Mucosa of descending colon (tissue), 3 donors: Measurements from ENCODE around the gene UQCR11. TPM values are rescaled to one million over a fixed set of nuclear protein-coding genes. Genes with fewer than 3 reads are reported as not detected.

Experiments used
- ATAC-seq: fragments of 200-7000 bp; cut with Tn5 transposase; one replicate; pipeline ENCODE4 v1.9.1; 2020; ENCODE audit warnings: mild to moderate bottlenecking, moderate library complexity
- DNase-seq, 3 donors: peaks; one replicate each; pipeline ENCODE4 v3.0.0-alpha.2; 2020
- H3K36me3 ChIP-seq: fragments of 200-600 bp; one replicate; pipeline ENCODE4 v1.8.0; 2021; ENCODE audit warnings: low read depth, mild to moderate bottlenecking
- H3K4me1 ChIP-seq: fragments of 200-600 bp; one replicate; pipeline ENCODE4 v1.8.0; 2021; ENCODE audit warnings: low read depth, mild to moderate bottlenecking
- H3K4me3 ChIP-seq: fragments of 200-600 bp; one replicate; pipeline ENCODE4 v1.8.0; 2021; ENCODE audit warnings: mild to moderate bottlenecking
- H3K9me3 ChIP-seq: fragments of 200-600 bp; one replicate; pipeline ENCODE4 v1.8.0; 2021; ENCODE audit warnings: mild to moderate bottlenecking
- intact Hi-C, 2 donors: fragments of 100-400 bp; cut with DNase I in 1 of 2; cut with micrococcal nuclease in 1 of 2; formaldehyde crosslinking; loops; one replicate each; pipeline versions ENCODE4 v1.11.0 to v1.11.1; 2022; cut with DNase I, micrococcal nuclease
- total RNA-seq, 3 donors: library from RNA; stranded (reverse); fragmentation: NEBNext Ultra II Directional in 2 of 3; extraction: Animal tissue kit (Norgen Biotek cat#: 25700) in 2 of 3; gene quantifications; one replicate each; pipeline versions ENCODE4 v1.2.1 to v1.2.4, GENCODE V29; 2021 to 2023
- TF ChIP-seq, protein P1 (sequence below): fragments of 200-600 bp; IDR thresholded peaks from one replicate; pipeline ENCODE4 v1.8.0; 2022; ENCODE audit warnings: antibody characterized with exemption, mild to moderate bottlenecking
- donor health status: DM: no; HTN: no; CAD: no; lungs with moderate emphysema.
- donor health status: DM: no; HTN: no; CAD: no.
- donor health status: DM: no; HTN: yes; CAD: no.

Gene UQCR11
- total RNA-seq, 3 donors from 2014 or later: 265 to 301 (median 272) TPM

DNA sequence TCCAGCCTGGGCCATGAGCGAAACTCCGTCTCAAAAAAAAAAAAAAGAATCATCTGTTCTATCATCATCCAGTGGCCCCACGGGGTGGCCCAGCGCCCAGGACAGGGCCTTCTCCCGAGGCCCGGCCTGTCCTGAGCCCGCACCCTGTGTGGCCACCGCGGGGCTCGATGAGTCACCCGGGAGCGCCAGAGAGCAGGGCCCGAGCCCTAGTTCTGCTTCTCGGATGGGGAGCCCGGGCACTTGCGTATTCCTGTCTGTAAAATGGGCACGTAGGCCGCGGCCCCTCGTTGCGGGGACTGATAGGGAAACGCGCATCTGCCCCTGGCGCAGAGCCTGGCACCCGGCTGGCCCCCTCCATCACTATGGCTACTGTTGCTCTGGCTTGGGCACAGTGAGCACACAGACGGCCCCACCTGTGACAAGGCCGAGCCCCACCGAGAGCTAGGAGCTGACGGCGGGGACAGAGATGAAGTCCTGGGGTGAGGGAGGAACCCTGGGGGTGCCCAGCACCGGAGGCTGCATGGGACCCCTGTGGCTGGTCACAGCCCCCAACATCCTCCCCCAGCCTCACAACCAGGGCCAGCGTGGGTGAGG is 21.3 kb upstream of the UQCR11 start:
- TF ChIP-seq, protein P1, sequence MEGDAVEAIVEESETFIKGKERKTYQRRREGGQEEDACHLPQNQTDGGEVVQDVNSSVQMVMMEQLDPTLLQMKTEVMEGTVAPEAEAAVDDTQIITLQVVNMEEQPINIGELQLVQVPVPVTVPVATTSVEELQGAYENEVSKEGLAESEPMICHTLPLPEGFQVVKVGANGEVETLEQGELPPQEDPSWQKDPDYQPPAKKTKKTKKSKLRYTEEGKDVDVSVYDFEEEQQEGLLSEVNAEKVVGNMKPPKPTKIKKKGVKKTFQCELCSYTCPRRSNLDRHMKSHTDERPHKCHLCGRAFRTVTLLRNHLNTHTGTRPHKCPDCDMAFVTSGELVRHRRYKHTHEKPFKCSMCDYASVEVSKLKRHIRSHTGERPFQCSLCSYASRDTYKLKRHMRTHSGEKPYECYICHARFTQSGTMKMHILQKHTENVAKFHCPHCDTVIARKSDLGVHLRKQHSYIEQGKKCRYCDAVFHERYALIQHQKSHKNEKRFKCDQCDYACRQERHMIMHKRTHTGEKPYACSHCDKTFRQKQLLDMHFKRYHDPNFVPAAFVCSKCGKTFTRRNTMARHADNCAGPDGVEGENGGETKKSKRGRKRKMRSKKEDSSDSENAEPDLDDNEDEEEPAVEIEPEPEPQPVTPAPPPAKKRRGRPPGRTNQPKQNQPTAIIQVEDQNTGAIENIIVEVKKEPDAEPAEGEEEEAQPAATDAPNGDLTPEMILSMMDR: no peak
- no peak for DNase-seq
- Histone ChIP-seq H3K9me3 (no peaks in the 10 kb centered on the region), H3K36me3 (no peaks in the 10 kb centered on the region), H3K4me1 (no peaks in the 10 kb centered on the region), H3K4me3 (no peak overlapping the region)
- intact Hi-C loops: no loop called here
- no peak for ATAC-seq

DNA sequence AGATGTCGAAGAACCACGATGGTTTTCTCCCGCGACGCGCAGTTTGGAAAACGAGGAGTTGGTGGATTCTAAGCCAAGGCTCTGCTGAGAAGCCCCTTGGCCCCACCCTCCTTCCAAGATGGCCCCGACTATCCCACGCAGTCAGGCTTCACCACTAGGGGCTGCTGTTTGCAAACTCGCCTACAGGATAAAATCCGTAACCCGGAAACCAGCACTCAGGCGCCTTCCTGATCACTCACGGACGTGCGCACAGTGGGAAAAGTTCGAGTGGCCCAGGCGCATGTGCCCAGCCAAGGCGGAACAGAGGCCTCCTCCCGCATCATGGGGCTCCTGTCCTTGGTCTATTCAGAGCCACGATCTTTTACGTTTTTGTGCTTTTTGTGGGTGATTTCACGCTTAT is 19.2 kb upstream of the UQCR11 start:
- intact Hi-C loops: no loop called here
- peak in 2 of 3 donors; percentile 57 to 64 for DNase-seq

DNA sequence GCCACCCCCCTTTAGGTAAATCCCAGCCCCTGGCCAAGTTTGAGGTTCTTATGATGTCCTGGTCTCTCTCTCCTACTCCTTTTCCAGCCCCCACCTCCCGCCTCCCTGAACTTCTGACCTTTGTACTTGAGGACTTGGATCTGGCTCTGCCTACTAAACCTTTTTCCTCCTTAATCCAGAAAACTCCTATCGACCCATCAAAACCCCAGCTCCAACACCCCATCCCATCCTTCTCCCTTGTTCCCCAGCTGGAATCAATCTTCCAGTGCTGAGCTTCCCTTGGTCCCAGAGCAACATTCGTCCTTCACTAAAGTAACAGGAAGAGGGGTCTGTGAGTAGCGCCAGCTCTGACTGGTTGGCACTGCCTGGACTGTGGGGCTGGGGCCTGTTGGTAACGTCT is 17.3 kb upstream of the UQCR11 start:
- intact Hi-C loops: no loop called here
- TF ChIP-seq, protein P1: no peak
- Histone ChIP-seq H3K4me3 (no peak overlapping the region), H3K36me3 (no peaks in the 10 kb centered on the region), H3K4me1 (no peaks in the 10 kb centered on the region), H3K9me3 (no peaks in the 10 kb centered on the region)
- ATAC-seq (no peak), DNase-seq (no peak)

More for the DNA sequence above, 19.2 kb upstream of the UQCR11 start:
- Histone ChIP-seq H3K4me3 (no peak overlapping the region), H3K9me3 (no peaks in the 10 kb centered on the region), H3K4me1 (no peaks in the 10 kb centered on the region), H3K36me3 (no peaks in the 10 kb centered on the region)
- ATAC-seq: peak; percentile 51
- TF ChIP-seq, protein P1: no peak

DNA sequence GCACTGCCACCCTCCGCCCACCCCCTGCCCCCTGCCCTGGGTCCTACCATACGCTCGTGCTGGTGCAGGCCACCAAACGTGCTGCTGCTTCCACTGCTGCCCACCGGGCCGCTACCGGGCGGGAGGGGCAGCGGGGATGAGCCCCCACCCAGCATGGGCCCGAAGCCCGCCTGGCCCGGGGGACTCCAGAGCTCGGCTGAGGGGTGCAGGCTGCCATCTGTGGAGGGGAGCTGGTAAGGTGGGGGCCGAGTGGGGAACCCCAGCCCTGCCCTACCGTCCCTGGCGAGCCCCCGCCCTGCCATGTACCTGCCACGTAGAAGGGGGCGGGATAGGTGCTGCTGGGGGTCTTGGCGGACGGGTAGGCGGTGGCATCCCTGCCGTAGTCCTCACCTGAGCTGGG is 16.7 kb upstream of the UQCR11 start:
- DNase-seq (no peak), ATAC-seq (no peak)
- Histone ChIP-seq H3K36me3 (no peaks in the 10 kb centered on the region), H3K9me3 (no peaks in the 10 kb centered on the region), H3K4me1 (no peaks in the 10 kb centered on the region), H3K4me3 (no peak overlapping the region)
- TF ChIP-seq, protein P1: no peak
- intact Hi-C loops: no loop called here

GRCh38 chr19:1621574-1621973 is 16.3 kb upstream of the UQCR11 start:
- intact Hi-C loops: no loop called here
- H3K4me1 ChIP-seq: no peaks in the 10 kb centered on the region
- H3K9me3 ChIP-seq: no peaks in the 10 kb centered on the region
- ATAC-seq (no peak), DNase-seq (no peak)
- TF ChIP-seq, protein P1: no peak
- no peaks in the 10 kb centered on the region for H3K36me3 ChIP-seq
- H3K4me3 ChIP-seq: no peak overlapping the region

- Histone ChIP-seq H3K36me3 (no peaks in the 10 kb centered on the region), H3K4me3 (no peak overlapping the region), H3K9me3 (no peaks in the 10 kb centered on the region), H3K4me1 (no peaks in the 10 kb centered on the region)
- TF ChIP-seq, protein P1: no peak
- DNase-seq (no peak), ATAC-seq (no peak)
- intact Hi-C loops: no loop called here
These were observed 15.8 kb upstream of the UQCR11 start for GRCh38 chr19:1621021-1621420.
